H9 (cell line): ENCODE results near the gene GLYATL1. TPM values are rescaled to one million over a fixed set of nuclear protein-coding genes. Genes with fewer than 3 reads are reported as not detected.

Source experiments
- DNase-seq: peaks from one replicate; pipeline ENCODE4 v3.0.0-alpha.2; 2017
- H2AFZ ChIP-seq: one replicate; pipeline ENCODE4 v1.6.1; 2013; ENCODE audit warnings: mild to moderate bottlenecking, low read length, control low read depth, moderate library complexity
- H2AK5ac ChIP-seq: 2 replicates; pipeline ENCODE4 v1.6.1; 2013; ENCODE audit warnings: low read length, control low read depth, mixed read lengths; ENCODE audit not compliant: insufficient read length
- H2BK120ac ChIP-seq: one replicate; pipeline ENCODE4 v1.6.1; 2013; ENCODE audit warnings: low read depth, mild to moderate bottlenecking, low read length, control low read depth, inconsistent platforms; ENCODE audit not compliant: poor library complexity, severe bottlenecking
- H2BK12ac ChIP-seq: 2 replicates; pipeline ENCODE4 v1.6.1; 2013; ENCODE audit warnings: low read length, control low read depth, mixed read lengths, low read depth; ENCODE audit not compliant: insufficient read length
- H2BK15ac ChIP-seq: 2 replicates; pipeline ENCODE4 v1.6.1; 2013; ENCODE audit warnings: low read depth, low read length, control low read depth
- H2BK20ac ChIP-seq: one replicate; pipeline ENCODE4 v1.6.1; 2013; ENCODE audit warnings: low read depth, mild to moderate bottlenecking, low read length, control low read depth, inconsistent platforms; ENCODE audit not compliant: poor library complexity, severe bottlenecking
- H2BK5ac ChIP-seq: 2 replicates; pipeline ENCODE4 v1.6.1; 2013; ENCODE audit warnings: low read length, control low read depth, mixed read lengths; ENCODE audit not compliant: insufficient read length
- H3K14ac ChIP-seq: 2 replicates; pipeline ENCODE4 v1.6.1; 2013; ENCODE audit warnings: low read length, control low read depth; ENCODE audit not compliant: insufficient read depth
- H3K18ac ChIP-seq: 2 replicates; pipeline ENCODE4 v1.6.1; 2013; ENCODE audit warnings: low read depth, mild to moderate bottlenecking, mixed read lengths, low read length, control low read depth; ENCODE audit not compliant: insufficient read length
- H3K23ac ChIP-seq: 2 replicates; pipeline ENCODE4 v1.6.1; 2013; ENCODE audit warnings: low read length, control low read depth, mixed read lengths, low read depth; ENCODE audit not compliant: insufficient read length
- H3K23me2 ChIP-seq: 2 replicates; pipeline ENCODE4 v1.6.1; 2013; ENCODE audit warnings: low read depth, mild to moderate bottlenecking, mixed read lengths, low read length, control low read depth; ENCODE audit not compliant: insufficient read length, poor library complexity, severe bottlenecking
- H3K27ac ChIP-seq: 2 replicates; pipeline ENCODE4 v1.5.1; 2013; ENCODE audit warnings: low read length, control low read depth, mixed read lengths, low read depth; ENCODE audit not compliant: insufficient read length
- H3K27me3 ChIP-seq: 2 replicates; pipeline ENCODE4 v1.6.1; 2013; ENCODE audit warnings: low read length, control low read depth, inconsistent platforms; ENCODE audit not compliant: insufficient read depth
- H3K4ac ChIP-seq: 2 replicates; pipeline ENCODE4 v1.6.1; 2013; ENCODE audit warnings: low read depth, mild to moderate bottlenecking, control low read depth, inconsistent platforms, low read length, moderate library complexity
- H3K4me1 ChIP-seq: 2 replicates; pipeline ENCODE4 v1.6.1; 2013; ENCODE audit warnings: low read length, control low read depth, inconsistent platforms; ENCODE audit not compliant: insufficient read depth
- H3K4me2 ChIP-seq: 2 replicates; pipeline ENCODE4 v1.6.1; 2013; ENCODE audit warnings: low read length, control low read depth, mixed read lengths; ENCODE audit not compliant: insufficient read length, insufficient read depth
- H3K56ac ChIP-seq: 2 replicates; pipeline ENCODE4 v1.6.1; 2013; ENCODE audit warnings: low read depth, mild to moderate bottlenecking, mixed read lengths, low read length, control low read depth; ENCODE audit not compliant: insufficient read length
- H3K79me1 ChIP-seq: 2 replicates; pipeline ENCODE4 v1.6.1; 2013; ENCODE audit warnings: low read depth, mild to moderate bottlenecking, moderate library complexity, low read length, control low read depth, inconsistent platforms; ENCODE audit not compliant: insufficient read depth, poor library complexity, severe bottlenecking
- H3K79me2 ChIP-seq: 2 replicates; pipeline ENCODE4 v1.6.1; 2013; ENCODE audit warnings: low read length, control low read depth, inconsistent platforms; ENCODE audit not compliant: insufficient read depth
- H3K9ac ChIP-seq: 2 replicates; pipeline ENCODE4 v1.6.1; 2013; ENCODE audit warnings: low read length, control low read depth, mixed read lengths; ENCODE audit not compliant: insufficient read length; ENCODE audit errors: extremely low read depth
- H3K9me3 ChIP-seq: one replicate; pipeline ENCODE4 v1.6.1; 2013; ENCODE audit warnings: low read depth, low read length, inconsistent platforms; ENCODE audit not compliant: control insufficient read depth
- H3T11ph ChIP-seq: one replicate; pipeline ENCODE4 v1.6.1; 2013; ENCODE audit warnings: mild to moderate bottlenecking, low read length, control low read depth, inconsistent platforms
- H4K20me1 ChIP-seq: one replicate; pipeline ENCODE4 v1.6.1; 2013; ENCODE audit not compliant: control insufficient read depth, insufficient read length, insufficient read depth
- H4K5ac ChIP-seq: 2 replicates; pipeline ENCODE4 v1.6.1; 2013; ENCODE audit warnings: low read depth, mild to moderate bottlenecking, mixed read lengths, low read length, control low read depth; ENCODE audit not compliant: insufficient read length
- H4K8ac ChIP-seq: replicated peaks from 2 replicates; pipeline ENCODE4 v1.6.1; 2013; ENCODE audit warnings: low read length, control low read depth, mixed read lengths, low read depth; ENCODE audit not compliant: insufficient read length
- H4K91ac ChIP-seq: 2 replicates; pipeline ENCODE4 v1.6.1; 2013; ENCODE audit warnings: low read depth, mild to moderate bottlenecking, moderate library complexity, mixed read lengths, low read length, control low read depth; ENCODE audit not compliant: insufficient read length
- H3K27ac Mint-ChIP-seq, 3 experiments: 2 replicates in 2 of 3; 3 replicates in 1 of 3; pipeline ENCODE4 v1.8.0; 2020 to 2021; ENCODE audit warnings: mixed read lengths in 3 of 3, mild to moderate bottlenecking in 1 of 3, moderate library complexity in 1 of 3
- H3K27me3 Mint-ChIP-seq: 2 replicates; pipeline ENCODE4 v1.8.0; 2021; ENCODE audit warnings: low read depth, mild to moderate bottlenecking, moderate library complexity, mixed read lengths
- H3K36me3 Mint-ChIP-seq, 3 experiments: 2 replicates in 2 of 3; 3 replicates in 1 of 3; pipeline ENCODE4 v1.8.0; 2020 to 2021; ENCODE audit warnings: low read depth in 3 of 3, mixed read lengths in 3 of 3; ENCODE audit not compliant: insufficient read depth in 1 of 3
- H3K4me1 Mint-ChIP-seq, 2 experiments: 2 replicates each; pipeline ENCODE4 v1.8.0; 2020; ENCODE audit warnings: mixed read lengths in 2 of 2
- H3K4me3 Mint-ChIP-seq, 2 experiments: 2 replicates in 1 of 2; 3 replicates in 1 of 2; pipeline ENCODE4 v1.8.0; 2020 to 2021; ENCODE audit warnings: mild to moderate bottlenecking in 2 of 2, mixed read lengths in 2 of 2, moderate library complexity in 1 of 2
- H3K9me3 Mint-ChIP-seq, 2 experiments: 2 replicates in 1 of 2; 3 replicates in 1 of 2; pipeline ENCODE4 v1.8.0; 2020; ENCODE audit warnings: mild to moderate bottlenecking in 2 of 2, mixed read lengths in 2 of 2, moderate library complexity in 1 of 2
- WGBS: extraction: QIAGEN DNeasy Blood & Tissue Kit; methylation state at CpG from one replicate; pipeline ENCODE4 v1.1.7; 2013; ENCODE audit warnings: missing lambda C conversion rate, low lambda C conversion rate, mixed read lengths; ENCODE audit not compliant: insufficient read length; ENCODE audit errors: extremely low coverage; 5-methylcytosine and 5-hydroxymethylcytosine counted together
- total RNA-seq: library from RNA; stranded (reverse); gene quantifications from 2 replicates; pipeline ENCODE4 v1.2.1, GENCODE V29; 2021
- TF ChIP-seq, protein P1 (sequence below): fragments of 200-600 bp; sonication (generic); conservative IDR thresholded peaks from 3 replicates; pipeline ENCODE4 v1.8.0; 2021; ENCODE audit warnings: antibody characterized with exemption, mild to moderate bottlenecking

GLYATL1 gene
- total RNA-seq, 1 experiment from 2014 or later: 2.8 TPM

DNA sequence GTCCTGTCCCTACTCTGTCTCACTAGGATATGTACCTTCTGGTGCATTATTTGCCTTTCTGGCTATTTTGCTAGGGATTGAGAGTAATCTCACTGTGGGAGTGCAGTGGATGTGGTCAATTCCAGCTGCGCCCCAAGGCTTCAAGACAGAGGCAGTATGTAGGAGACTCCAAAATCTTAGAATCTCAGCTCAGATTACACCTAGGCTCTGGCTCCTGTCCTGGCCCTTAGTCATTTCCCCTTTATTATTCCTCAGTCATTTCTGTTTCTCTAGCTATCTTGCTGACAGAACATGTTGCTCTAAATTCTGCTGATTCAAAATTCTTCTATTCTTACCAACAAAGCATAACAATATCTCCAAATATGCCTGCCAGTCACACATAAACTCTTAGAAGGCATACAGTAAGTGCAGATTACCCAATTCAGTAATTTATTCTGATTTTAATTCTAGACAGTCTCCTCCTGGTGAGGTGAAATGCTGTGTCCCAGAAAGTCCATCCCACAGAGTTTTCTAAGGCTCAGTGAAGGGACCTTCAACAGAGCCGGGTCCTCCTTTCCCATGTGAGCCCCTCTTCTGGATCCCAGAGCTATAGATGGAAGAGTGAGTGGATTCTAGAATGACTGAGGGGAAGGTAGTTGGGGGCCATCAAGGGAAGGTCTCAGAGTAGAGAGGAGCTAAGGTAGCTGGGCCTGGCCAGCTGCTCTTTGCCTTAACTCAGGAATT lies 24.3 kb upstream of the GLYATL1 start:
- Histone ChIP-seq H2BK20ac (no peak overlapping the region), H3K23ac (no peak overlapping the region), H3K79me2 (no peaks in the 10 kb centered on the region), H3K4me2 (no peak overlapping the region), H3T11ph (no peak overlapping the region), H3K4me1 (no peaks in the 10 kb centered on the region), H2BK12ac (no peak overlapping the region), H4K5ac (no peak overlapping the region), H4K20me1 (no peaks in the 10 kb centered on the region), H3K27ac (no peak overlapping the region), H2BK120ac (no peak overlapping the region), H4K8ac (no peak overlapping the region), H4K91ac (no peak overlapping the region), H3K9ac (no peak overlapping the region), H3K79me1 (no peaks in the 10 kb centered on the region), H3K56ac (no peak overlapping the region), H3K9me3 (peaks cover 8% of the 10 kb centered on the region), H2AK5ac (no peak overlapping the region), H3K4ac (no peak overlapping the region), H2AFZ (no peak overlapping the region), H2BK15ac (no peak overlapping the region), H3K18ac (no peak overlapping the region), H3K14ac (no peak overlapping the region), H2BK5ac (no peak overlapping the region), H3K23me2 (no peaks in the 10 kb centered on the region), H3K27me3 (no peaks in the 10 kb centered on the region)
- DNase-seq: no peak
- Mint-ChIP-seq H3K27me3 (peaks cover 32% of the 10 kb centered on the region), H3K4me3 (no peak overlapping the region), H3K27ac (no peak overlapping the region), H3K4me1 (no peaks in the 10 kb centered on the region), H3K9me3 (peaks cover 22 to 27% of the 10 kb centered on the region in 2 experiments), H3K36me3 (peaks cover 2 to 6% (median 6%) of the 10 kb centered on the region in 3 experiments; a peak in 5 of 7 replicates)
- no CpG with 5 or more reads among the region's 2 CpGs for WGBS
- TF ChIP-seq, protein P1, sequence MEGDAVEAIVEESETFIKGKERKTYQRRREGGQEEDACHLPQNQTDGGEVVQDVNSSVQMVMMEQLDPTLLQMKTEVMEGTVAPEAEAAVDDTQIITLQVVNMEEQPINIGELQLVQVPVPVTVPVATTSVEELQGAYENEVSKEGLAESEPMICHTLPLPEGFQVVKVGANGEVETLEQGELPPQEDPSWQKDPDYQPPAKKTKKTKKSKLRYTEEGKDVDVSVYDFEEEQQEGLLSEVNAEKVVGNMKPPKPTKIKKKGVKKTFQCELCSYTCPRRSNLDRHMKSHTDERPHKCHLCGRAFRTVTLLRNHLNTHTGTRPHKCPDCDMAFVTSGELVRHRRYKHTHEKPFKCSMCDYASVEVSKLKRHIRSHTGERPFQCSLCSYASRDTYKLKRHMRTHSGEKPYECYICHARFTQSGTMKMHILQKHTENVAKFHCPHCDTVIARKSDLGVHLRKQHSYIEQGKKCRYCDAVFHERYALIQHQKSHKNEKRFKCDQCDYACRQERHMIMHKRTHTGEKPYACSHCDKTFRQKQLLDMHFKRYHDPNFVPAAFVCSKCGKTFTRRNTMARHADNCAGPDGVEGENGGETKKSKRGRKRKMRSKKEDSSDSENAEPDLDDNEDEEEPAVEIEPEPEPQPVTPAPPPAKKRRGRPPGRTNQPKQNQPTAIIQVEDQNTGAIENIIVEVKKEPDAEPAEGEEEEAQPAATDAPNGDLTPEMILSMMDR: no peak
